SK-N-SH (cell line): Measurements from ENCODE around the gene C19orf53.

ENCODE experiments used
- NFIC ChIP-seq: IDR thresholded peaks from 2 replicates; pipeline ENCODE4 v1.4.0; 2012; ENCODE audit warnings: borderline replicate concordance
- SMC3 ChIP-seq: IDR thresholded peaks from 2 replicates; pipeline ENCODE4 v1.6.1; 2012; ENCODE audit warnings: low read depth, low read length, improper control_type of control experiment
- TF ChIP-seq, protein P1 (sequence below): IDR thresholded peaks from 2 replicates; pipeline ENCODE4 v1.4.0; 2012; ENCODE audit warnings: low read depth, borderline replicate concordance
- TF ChIP-seq, protein P2 (sequence below): IDR thresholded peaks from 2 replicates; pipeline ENCODE4 v1.6.1; 2012; ENCODE audit warnings: mild to moderate bottlenecking, low read depth, low read length, moderate library complexity
- TF ChIP-seq, protein P3 (sequence below): fragments of 200-600 bp; sonication (generic); IDR thresholded peaks from 2 replicates; pipeline ENCODE4 v1.6.1; 2017; ENCODE audit warnings: antibody characterized with exemption, mild to moderate bottlenecking, moderate library complexity

DNA sequence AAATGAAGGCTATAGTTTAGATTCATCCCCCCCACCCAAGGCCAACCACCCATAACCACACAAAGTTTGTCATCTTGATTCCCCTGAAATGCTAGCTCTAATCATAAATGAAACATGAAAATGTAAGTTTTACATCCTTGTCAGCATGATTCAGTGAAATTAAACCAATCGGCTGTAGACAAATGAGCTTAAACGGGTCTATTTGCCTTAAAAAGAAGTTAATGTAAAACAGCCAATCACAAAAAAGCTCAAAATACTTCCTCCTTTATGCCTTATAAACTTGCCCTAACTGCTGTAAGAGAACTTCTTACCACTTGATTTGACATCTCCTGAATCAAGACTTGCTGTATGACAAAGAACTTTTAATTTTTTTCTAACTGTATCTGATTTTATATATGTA is 44.4 kb upstream of the C19orf53 start:
- TF ChIP-seq, protein P1, sequence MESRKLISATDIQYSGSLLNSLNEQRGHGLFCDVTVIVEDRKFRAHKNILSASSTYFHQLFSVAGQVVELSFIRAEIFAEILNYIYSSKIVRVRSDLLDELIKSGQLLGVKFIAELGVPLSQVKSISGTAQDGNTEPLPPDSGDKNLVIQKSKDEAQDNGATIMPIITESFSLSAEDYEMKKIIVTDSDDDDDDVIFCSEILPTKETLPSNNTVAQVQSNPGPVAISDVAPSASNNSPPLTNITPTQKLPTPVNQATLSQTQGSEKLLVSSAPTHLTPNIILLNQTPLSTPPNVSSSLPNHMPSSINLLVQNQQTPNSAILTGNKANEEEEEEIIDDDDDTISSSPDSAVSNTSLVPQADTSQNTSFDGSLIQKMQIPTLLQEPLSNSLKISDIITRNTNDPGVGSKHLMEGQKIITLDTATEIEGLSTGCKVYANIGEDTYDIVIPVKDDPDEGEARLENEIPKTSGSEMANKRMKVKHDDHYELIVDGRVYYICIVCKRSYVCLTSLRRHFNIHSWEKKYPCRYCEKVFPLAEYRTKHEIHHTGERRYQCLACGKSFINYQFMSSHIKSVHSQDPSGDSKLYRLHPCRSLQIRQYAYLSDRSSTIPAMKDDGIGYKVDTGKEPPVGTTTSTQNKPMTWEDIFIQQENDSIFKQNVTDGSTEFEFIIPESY = no peak
- TF ChIP-seq, protein P2, sequence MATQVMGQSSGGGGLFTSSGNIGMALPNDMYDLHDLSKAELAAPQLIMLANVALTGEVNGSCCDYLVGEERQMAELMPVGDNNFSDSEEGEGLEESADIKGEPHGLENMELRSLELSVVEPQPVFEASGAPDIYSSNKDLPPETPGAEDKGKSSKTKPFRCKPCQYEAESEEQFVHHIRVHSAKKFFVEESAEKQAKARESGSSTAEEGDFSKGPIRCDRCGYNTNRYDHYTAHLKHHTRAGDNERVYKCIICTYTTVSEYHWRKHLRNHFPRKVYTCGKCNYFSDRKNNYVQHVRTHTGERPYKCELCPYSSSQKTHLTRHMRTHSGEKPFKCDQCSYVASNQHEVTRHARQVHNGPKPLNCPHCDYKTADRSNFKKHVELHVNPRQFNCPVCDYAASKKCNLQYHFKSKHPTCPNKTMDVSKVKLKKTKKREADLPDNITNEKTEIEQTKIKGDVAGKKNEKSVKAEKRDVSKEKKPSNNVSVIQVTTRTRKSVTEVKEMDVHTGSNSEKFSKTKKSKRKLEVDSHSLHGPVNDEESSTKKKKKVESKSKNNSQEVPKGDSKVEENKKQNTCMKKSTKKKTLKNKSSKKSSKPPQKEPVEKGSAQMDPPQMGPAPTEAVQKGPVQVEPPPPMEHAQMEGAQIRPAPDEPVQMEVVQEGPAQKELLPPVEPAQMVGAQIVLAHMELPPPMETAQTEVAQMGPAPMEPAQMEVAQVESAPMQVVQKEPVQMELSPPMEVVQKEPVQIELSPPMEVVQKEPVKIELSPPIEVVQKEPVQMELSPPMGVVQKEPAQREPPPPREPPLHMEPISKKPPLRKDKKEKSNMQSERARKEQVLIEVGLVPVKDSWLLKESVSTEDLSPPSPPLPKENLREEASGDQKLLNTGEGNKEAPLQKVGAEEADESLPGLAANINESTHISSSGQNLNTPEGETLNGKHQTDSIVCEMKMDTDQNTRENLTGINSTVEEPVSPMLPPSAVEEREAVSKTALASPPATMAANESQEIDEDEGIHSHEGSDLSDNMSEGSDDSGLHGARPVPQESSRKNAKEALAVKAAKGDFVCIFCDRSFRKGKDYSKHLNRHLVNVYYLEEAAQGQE = no peak
- TF ChIP-seq NFIC (no peak), SMC3 (no peak)
- TF ChIP-seq, protein P3, sequence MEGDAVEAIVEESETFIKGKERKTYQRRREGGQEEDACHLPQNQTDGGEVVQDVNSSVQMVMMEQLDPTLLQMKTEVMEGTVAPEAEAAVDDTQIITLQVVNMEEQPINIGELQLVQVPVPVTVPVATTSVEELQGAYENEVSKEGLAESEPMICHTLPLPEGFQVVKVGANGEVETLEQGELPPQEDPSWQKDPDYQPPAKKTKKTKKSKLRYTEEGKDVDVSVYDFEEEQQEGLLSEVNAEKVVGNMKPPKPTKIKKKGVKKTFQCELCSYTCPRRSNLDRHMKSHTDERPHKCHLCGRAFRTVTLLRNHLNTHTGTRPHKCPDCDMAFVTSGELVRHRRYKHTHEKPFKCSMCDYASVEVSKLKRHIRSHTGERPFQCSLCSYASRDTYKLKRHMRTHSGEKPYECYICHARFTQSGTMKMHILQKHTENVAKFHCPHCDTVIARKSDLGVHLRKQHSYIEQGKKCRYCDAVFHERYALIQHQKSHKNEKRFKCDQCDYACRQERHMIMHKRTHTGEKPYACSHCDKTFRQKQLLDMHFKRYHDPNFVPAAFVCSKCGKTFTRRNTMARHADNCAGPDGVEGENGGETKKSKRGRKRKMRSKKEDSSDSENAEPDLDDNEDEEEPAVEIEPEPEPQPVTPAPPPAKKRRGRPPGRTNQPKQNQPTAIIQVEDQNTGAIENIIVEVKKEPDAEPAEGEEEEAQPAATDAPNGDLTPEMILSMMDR = no peak
